HG02884 (cell line): ENCODE results near the gene MGMT.

ENCODE experiments used
- ATAC-seq: cut with Tn5 transposase; IDR thresholded peaks from one replicate; pipeline ENCODE4 v1.9.1; 2021; ENCODE audit warnings: mild to moderate bottlenecking, moderate library complexity; ENCODE audit not compliant: unreplicated experiment

The MGMT gene

DNA sequence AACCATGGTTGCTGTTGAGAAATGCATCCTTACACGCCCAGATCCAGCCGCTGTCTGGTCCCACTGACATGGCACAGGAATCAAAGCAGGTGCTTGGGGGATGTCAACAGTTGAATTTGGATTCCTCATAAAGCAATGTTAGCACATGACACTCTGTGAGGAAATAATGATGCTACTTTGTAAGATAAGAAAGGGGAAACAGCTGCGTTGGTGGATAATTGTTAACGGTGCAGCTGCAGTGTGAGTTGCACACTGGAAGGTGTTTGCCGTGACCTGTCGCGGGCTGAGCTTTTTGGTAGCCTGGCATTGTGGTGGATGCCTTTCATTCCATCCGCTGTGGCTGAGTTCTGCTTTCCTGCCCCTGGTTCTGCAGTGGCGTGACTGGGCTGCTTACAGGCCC lies 113.9 kb downstream of the MGMT start:
- ATAC-seq = no peak

DNA sequence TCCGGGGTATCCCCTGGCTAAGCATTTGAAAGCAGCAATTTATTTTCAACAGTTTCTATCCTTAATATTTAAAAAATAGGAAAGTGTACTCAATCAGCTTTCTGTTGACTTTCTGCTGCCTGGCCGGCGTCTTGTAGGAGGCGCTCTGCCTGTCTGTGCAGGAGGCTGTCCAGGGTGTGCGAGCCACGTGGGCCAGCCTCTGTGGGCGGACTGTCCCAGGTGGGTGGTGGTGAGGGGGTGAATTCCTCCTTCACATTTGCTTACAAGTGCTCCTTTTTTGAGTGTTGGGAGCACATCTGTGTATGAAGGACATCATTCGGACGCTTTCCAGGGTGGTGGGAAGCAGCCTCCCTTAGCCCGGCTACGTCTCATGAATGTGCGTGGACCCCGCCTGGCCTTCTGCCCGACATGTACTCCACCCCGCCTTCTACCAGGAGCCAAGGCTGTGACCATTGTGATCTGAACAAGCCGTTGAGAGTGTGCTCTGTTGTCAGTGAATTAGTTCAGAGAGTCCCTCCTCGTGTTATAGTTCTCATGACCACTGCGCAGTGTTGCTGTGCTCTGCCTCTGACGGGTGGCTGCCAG lies 114.9 kb downstream of the MGMT start:
- ATAC-seq = no peak

DNA sequence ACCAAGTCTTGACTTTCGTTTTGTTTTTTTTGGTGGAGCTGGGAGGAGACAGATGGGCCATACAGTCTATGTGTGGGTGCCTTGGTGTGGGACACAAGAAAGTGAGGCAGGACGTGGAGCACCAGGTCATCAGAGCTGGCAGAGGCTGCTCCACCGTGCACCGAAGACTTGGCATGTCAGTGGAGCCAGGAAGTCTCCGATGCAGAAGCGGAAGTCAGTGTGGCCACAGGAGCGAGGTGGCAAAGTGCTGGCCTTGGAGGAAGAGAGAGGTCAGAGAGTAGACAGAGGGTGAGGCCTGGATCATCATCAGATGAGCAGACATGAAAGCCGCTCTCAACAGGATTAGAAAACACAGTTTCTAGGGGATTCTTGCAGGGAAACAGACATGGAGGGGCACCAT lies 116.8 kb downstream of the MGMT start:
- ATAC-seq = no peak

DNA sequence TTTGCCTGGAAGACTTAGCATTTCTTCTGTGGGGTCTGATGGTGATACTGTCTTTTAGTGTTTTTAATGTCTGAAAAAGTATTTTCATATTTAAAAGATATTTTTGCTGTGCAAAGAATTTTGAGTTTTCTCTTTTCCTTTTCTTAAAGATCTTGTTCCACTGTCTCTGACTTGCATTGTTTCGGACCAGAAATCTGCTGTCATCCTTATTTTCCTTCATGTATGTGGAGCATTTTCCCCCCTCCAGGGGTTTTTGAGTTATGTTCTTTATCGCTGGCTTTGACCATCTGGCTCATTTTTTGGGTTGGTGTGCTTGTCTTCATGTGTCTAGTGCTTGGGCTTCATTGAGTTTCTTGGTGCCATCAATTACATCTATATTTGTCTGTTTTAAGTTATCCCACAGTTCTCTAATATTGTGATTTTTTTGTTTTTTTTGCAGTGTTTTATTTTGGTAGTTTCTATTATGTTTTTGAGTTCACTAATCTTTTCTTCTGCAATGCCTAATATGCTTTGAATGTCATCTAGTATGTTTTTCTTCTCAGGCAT lies 119.9 kb downstream of the MGMT start:
- no peak for ATAC-seq

DNA sequence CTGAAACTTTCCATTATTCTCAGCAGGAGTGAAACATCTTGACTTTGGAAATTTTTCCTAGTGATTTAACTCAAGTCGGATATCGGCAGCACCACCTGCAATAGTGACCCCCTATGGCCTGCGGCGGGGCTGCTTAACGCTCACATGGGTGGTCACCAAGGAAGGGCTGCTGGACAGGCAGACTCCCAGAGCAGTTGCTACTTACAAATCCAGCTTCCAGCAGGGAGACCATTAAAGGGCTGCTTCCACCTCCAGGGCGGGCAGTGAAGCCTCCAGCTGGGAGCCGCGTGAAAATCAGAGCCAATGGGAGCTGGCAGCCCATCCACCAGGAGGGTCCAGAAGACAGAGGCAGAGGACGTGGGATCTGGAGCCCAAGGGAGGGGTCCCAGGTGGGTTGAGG lies 122.5 kb downstream of the MGMT start:
- no peak for ATAC-seq

DNA sequence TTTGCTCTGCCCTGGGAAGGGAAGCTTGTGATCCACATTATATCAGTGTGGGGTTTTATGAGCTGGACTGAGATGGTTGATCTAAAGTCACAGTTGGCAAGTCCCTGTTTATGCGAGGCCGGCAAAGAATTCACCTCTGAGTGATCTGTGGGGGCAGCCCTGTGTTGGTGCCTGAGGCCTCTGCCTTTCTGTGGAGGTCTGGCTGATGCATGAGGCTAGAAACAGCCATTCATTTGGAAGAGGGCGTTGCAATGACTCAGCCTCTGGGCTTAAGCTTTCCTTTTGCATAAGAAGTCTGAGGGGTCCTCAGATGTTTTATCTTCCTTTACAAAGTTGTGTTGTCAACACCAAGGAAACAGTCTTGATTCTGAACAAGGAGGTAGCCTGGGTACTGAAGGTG lies 126.9 kb downstream of the MGMT start:
- no peak for ATAC-seq

DNA sequence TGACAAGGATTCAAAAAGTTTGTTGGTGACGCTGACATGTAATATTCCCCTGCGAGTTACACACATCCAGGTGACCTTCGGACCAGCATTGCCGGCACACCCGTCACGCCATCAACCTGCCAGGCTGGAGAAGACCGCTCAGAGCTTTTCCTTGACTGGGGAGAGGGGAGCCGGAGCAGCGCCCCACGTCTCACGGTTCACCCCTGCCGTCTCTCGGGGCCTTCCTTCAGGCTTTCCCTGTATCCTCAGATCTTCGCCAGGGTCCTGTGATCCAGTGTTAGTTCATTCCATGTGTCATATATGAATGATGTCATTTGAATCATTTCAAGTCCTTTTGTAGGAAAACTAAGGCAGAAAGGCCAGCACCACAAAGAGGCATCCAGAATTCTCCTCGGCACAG lies 127.8 kb downstream of the MGMT start:
- ATAC-seq = no peak

DNA sequence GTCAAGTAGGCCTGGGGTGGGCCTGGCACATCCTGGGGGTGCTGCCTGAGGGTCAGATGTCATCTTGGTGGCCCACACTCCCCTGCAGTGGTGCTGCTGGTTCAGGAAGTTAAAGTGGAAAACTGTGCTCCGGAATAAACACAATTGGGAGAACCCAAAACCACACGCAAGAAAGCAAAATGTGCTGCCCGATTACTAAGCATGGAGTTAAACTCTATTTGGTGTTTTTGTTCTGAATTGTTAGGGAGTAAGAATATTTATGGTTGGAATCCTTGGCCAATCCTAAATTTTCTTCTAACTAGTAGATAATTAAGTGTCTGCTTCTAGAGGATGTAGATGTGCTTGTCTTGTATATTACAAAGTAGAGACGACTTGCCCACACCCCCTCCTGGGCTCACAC lies 131.4 kb downstream of the MGMT start:
- ATAC-seq = no peak

DNA sequence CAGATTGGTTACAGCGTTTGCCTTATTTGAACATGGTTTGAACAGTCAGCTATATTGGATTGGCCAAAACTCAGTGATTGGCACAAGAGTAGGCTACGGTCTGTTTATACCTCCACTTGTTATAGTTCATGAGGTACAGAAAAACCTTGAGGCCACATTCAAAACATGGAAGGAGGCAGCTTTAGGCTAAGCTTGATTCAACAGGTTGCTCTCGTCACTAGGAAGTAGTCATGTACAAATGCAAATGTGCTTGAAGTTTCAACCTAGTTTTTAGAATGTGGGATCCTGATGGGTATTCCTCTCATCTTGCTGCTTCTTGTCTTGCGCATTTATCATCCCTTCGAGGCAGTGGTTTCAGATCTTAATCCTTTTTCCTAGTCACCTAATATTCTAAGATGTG lies 132.1 kb downstream of the MGMT start:
- no peak for ATAC-seq

DNA sequence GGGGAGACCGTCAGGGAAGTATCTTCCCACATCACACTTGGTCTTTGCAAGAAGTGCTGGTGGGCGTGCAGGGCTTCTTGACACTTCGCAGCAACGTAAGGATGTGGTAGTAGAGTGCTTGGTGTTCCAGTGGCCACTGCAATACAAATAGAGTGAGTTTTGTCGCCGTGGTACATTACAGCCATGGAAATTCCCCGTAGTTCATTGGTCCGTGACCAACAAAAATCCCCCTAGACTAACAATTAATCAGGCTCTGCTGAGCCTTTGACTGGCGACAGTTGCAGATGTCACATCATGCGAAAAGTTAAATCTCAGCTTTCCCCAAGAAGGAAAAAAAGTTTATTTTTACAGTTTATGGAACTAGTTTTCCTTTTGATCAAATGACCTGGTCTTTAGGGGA lies 134.7 kb downstream of the MGMT start:
- ATAC-seq = peak; percentile 43

DNA sequence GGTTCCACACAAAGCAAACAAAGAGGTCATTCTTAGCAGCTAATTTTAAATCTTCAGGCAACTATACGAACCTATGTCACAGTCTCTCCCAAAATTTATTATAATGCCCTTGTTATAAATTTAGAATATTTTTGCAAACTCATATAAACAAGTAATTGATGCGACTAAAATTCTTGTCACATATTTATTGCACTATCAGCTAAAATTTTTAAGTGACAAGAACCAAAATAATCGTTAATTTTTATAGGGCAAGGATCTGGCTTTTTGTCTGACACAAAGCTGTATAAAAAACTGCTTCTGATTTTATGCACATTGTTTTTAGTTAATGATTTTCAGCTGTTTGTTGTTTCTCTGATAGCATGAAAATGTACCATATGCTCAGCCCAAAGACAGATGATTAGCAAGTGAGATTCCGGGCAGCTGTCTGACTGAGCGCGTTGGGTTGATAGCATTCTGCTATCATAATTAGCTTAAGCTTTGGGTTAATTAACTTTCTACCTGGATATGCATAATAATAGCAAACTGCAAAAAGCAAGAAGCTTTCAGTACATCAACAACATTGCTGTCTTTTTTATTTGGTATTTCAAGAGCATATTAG lies 136.0 kb downstream of the MGMT start:
- ATAC-seq = no peak

DNA sequence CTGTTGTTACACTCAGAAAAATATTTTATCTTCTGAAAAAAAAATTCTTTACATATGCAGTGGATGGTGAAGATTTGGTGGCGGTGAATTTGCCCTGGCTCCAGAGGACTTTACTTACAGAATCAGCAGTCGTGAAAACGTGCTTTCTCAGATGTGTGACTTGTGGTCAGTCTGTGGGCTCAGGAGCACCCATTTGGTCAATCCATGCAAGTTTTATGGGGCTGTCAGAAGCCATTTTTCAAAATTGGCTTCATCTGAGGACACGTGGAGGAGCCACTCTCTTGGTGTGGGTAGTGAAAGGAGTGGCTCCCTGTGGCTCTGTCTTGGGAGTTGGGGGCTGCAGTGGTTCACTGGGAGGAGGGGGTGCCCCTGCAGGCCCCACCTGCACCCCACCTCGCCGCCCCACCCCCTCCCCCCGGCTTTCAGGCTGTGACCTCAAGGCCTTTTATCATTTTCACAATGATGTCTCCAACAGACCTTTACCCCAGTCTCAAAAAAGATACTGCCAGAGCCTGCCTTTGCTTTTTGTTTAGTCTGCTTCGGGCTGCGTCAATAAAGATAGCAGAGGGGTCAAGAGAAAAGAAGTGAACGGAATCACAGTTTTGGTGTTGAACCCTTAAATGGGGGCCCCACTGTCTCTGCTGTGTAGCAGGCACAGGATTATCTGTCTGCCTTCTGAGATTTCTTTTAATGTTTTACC lies 137.4 kb downstream of the MGMT start:
- no peak for ATAC-seq

DNA sequence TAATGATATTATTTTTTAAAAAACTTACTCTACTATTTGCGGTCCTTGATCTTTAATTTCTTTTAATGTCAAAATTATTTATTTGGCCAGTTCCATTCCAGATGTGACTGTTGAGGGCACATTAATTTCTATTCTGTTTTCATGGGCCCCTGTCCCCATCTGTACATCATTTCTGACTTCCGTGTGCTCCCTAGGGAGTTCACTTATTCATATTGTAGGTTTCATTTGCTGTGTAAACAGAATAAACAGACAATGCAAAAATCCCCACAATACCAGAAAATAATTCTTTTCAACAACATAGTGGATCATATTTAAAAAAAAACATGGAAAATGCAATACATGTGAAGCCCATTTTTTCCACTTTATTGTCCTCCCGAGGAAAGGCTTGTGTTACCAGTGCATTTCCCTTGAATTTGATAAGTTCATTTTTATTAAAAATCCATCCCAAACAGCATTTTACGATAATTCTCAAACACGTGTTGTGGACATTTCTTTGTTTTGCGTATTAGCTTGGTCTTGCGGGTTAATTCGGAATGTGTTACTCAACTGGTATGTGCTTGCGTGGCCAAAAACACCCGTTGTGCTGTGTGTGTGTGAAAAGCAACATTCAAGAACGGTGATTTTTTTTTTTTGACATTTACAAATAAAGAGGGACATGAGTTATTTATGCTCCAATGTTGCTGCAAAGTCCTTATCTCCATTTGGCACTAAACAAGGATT lies 138.4 kb downstream of the MGMT start:
- ATAC-seq = no peak

DNA sequence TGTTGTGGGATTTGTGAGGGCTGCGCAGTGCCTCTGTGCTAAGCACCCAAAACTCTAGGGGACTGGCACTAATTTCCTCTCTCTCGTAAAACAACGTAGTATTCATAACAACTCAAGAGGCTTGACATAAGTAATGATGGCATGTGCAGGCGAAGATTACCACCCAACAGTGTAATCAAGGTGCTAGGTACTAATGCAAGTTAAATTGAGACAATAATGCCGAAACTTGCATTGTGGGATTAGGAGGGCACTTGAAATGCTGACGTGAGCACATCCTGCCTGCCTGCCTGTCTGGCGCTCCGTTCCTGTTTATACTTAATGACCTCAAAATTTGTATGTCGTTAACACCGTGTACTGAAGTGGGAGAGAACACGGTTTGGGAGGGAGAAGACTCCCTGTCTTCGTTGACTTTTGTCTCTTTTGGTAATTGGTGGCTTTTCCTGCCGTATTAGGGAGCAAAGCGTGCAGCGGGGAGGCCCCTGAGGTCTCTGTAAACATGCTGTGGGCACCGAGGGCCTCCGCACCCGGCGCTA lies 139.0 kb downstream of the MGMT start:
- ATAC-seq = no peak

DNA sequence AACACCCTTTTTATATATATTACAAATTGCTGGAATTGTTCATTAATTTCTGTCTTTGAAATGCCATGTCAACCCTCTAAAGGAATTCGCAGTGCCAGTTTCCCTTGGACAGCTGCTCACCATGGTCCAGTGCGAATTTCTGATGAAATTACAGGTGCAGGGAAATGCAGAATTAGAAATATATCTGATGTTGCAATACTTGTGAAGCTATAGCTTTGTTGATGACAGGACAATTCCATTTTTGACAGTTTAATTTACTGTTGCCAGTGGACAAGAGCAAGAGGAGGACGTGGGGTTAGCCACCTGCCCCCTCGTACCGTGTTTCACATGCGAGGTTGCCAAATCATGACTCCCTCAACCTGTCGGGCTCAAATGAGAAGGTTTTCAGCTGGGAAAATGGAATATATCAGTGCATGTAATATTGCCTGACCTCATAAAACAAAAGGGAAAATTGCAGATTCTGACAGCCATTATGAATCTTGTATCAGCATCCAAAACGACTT lies 140.6 kb downstream of the MGMT start:
- ATAC-seq = no peak

DNA sequence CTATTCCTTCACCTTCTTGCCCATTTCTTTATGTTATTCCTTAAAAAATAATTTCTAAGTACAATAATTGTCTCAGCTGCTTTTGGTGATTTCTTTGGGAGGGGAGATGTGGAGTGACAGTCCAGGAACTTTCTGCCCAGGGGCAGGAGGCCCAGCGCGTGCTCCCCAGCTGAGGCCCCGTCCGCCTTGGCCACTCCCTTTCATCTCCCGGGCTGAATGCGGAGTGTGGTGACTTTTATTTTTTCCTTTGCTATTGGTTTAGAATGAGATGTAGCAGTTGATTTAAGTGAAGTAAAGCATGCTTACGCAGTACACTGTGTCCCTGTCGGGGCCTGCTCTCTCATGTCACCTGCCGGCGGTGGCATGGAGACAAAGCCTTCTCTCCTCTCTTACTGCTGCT lies 141.6 kb downstream of the MGMT start:
- ATAC-seq = no peak

DNA sequence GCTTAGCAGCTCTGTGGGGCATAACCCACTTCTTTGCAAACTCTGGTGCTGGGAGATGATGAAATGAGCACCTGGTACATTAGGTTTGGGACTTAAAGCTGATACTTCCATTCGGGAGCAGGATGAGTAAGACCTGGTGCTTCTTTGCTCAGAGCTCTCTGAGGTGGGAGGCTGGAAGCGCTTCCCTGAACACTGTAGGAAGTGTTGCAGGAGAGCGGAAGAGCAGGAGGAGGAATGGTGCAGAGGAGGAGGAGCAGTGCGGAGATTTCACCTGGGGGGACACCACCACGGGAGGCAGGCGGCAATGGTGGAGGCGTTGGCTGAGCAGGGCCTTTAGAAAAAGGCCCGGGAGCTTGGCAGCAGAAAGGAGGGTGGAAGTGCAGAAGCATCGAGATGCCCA lies 142.5 kb downstream of the MGMT start:
- no peak for ATAC-seq

DNA sequence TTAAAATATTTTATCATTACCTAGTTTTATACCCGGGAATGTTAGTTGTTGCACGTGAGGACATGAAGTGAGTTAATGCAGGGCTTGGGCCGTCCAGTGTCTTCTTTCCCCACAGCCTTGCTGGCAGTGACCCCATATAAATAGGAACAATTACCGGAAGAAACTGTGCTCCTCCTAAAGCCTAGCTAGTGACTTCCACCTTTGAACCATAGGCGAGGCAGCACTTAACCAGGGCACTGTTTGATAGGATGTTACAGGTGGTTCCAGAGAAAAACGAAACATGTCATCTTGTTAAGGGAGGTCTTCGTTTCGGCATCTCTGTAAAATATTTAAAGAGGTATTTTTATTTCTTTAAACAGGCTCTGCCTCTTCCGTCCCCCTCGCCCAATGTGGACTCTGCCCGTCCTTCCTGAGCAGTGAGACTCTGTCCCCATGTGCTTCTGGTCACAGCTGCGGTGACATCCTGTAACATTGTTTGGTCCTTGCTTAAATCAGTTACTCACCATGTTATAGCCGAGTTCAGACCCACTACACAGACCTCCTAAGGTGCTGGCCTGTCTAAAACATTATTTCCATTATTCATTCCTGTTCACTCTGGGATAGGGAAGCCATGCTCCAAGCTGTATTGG lies 145.6 kb downstream of the MGMT start:
- ATAC-seq = no peak

DNA sequence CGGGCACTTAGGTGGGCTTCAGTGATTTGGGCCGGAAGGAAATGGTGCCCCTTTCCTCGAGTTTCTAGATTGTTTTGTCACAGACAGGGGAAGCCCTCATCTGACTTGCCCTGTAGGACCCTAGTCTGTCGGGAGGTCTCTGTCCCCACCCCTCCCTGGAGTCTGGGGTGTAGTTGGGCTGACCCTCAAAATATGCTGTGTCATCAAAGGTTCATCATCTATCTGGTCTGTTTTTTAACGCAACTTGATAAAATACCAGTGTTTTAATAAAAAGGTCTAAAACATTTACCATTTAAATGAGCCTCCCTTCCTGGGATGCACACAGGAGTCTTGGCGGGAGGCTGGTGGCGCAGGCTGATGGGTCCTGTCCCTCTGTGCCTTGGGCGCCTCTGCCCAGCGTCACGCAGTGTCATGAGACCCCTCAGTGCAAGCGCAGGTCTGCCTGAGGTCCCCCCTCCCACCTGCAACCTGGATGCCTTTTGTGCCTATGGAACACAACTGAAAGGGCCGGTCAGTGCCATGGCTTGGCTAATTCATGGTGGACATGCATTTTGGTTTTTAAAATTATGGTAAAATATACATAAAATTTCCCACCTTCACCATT lies 146.4 kb downstream of the MGMT start:
- ATAC-seq = no peak

DNA sequence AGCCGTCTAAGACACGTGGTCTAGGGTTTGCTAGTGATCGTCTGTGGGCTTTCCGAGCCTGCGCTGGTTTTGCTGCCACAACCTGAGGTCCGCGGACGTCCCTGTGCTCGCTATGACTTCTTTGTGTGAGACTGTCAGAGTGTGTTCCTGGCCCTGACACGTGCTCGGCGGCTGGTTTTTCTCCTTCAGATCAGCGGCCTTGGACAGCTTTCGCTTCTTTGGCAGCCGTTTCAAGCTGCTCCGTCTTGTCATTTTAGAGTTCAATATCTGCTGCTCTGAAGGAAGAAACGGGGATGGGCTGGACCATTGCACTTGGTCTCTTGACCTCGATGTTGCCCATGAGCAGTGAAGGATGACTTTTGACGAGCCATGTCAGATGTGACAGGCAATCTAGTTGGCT lies 147.3 kb downstream of the MGMT start:
- ATAC-seq = no peak
